ENCODE measurements around the gene MYMK. TPM values are rescaled to one million over a fixed set of nuclear protein-coding genes. Genes with fewer than 3 reads are reported as not detected.

Gene MYMK
- total and polyA plus RNA-seq, 2 experiments from 2014 or later: 1.3 TPM; not detected in 1

DNA sequence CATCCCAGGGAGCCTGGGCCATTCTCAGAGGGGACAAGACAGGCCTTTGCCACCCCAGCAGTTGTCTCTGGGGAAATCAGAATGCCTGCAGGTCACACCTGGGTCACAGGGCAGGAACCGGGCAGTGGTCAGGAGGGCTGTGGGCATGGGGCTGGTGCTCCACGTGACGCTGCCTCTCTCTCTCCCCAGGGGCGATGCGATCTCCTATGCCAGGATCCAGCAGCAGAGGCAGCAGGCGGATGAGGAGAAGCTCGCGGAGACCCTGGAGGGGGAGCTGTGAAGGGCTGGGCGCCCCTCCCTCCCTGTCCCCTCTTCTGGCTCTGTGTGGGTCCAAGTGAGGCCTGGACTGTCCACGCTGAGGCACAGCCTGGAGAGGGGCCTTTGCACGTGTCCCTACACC lies 56.4 kb downstream of the MYMK start:
- Histone ChIP-seq H3K27ac (no peak overlapping the region), H3K4me2 (no peak overlapping the region)

DNA sequence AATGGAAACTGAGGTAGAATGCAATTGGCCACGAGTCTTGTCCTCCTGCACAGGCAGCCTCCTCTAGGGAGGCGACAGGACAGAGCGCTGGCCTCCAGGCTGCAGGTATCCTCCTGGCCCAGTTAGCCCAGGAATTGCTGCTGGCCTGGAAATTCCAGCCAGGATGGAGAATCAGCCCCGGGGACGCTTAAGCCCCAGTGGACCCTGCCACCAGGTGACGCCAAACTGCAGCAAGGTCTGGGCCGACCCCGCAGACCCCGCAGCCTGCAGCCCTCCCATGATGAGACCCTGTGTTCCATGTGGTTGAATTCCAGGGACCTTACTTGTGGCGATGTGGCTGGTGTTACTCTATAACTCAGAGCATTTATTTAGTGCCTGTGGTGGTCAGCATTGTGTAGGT lies 57.7 kb downstream of the MYMK start:
- Histone ChIP-seq H3K4me3 (no peak overlapping the region), H3K27ac (no peak overlapping the region), H3K27me3 (no peaks in the 10 kb centered on the region), H3K4me1 (ENCODE audit: insufficient read depth) (no peaks in the 10 kb centered on the region), H4K20me1 (ENCODE audit: insufficient read depth, poor library complexity, severe bottlenecking) (peaks cover 11% of the 10 kb centered on the region), H3K9me3 (ENCODE audit: low read depth) (no peaks in the 10 kb centered on the region), H3K79me2 (peaks cover 16% of the 10 kb centered on the region), H3K4me2 (no peak overlapping the region), H3K36me3 (replicated peaks; ENCODE audit: insufficient read depth, low read depth) (no peaks in the 10 kb centered on the region), H2AFZ (no peak overlapping the region), H3K9me2 (replicated peaks; ENCODE audit: insufficient read depth) (no peaks in the 10 kb centered on the region)
- WGBS (ENCODE audit: low lambda C conversion rate, missing lambda C conversion rate): 86% methylated on average over 10 of the region's 10 CpGs
- DNase-seq (ENCODE audit: low spot score): no peak
- TF ChIP-seq EZH2 (IDR thresholded peaks at IDR 0.05; ENCODE audit: borderline replicate concordance): no peak
- TF ChIP-seq EZH2phosphoT487 (IDR thresholded peaks at IDR 0.05; ENCODE audit: low read depth, severe bottlenecking, unreplicated experiment): no peak
- TF ChIP-seq, protein P1, sequence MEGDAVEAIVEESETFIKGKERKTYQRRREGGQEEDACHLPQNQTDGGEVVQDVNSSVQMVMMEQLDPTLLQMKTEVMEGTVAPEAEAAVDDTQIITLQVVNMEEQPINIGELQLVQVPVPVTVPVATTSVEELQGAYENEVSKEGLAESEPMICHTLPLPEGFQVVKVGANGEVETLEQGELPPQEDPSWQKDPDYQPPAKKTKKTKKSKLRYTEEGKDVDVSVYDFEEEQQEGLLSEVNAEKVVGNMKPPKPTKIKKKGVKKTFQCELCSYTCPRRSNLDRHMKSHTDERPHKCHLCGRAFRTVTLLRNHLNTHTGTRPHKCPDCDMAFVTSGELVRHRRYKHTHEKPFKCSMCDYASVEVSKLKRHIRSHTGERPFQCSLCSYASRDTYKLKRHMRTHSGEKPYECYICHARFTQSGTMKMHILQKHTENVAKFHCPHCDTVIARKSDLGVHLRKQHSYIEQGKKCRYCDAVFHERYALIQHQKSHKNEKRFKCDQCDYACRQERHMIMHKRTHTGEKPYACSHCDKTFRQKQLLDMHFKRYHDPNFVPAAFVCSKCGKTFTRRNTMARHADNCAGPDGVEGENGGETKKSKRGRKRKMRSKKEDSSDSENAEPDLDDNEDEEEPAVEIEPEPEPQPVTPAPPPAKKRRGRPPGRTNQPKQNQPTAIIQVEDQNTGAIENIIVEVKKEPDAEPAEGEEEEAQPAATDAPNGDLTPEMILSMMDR (IDR thresholded peaks at IDR 0.05; ENCODE audit: poor library complexity): no peak

More for the DNA sequence above, 56.4 kb downstream of the MYMK start:
- Histone ChIP-seq H3K4me3 (no peak overlapping the region), H2AFZ (no peak overlapping the region), H3K9me3 (ENCODE audit: low read depth) (no peaks in the 10 kb centered on the region), H4K20me1 (ENCODE audit: insufficient read depth, poor library complexity, severe bottlenecking) (no peaks in the 10 kb centered on the region), H3K27me3 (no peaks in the 10 kb centered on the region), H3K36me3 (replicated peaks; ENCODE audit: insufficient read depth, low read depth) (no peaks in the 10 kb centered on the region), H3K9me2 (replicated peaks; ENCODE audit: insufficient read depth) (no peaks in the 10 kb centered on the region), H3K4me1 (ENCODE audit: insufficient read depth) (no peaks in the 10 kb centered on the region), H3K79me2 (peaks cover 4% of the 10 kb centered on the region)
- TF ChIP-seq, protein P1 (IDR thresholded peaks at IDR 0.05; ENCODE audit: poor library complexity): no peak
- TF ChIP-seq EZH2 (IDR thresholded peaks at IDR 0.05; ENCODE audit: borderline replicate concordance): no peak
- no peak for TF ChIP-seq EZH2phosphoT487 (IDR thresholded peaks at IDR 0.05; ENCODE audit: low read depth, severe bottlenecking, unreplicated experiment)
- DNase-seq (ENCODE audit: low spot score): no peak
- 91% methylated on average over 9 of the region's 11 CpGs for WGBS (ENCODE audit: low lambda C conversion rate, missing lambda C conversion rate)

DNA sequence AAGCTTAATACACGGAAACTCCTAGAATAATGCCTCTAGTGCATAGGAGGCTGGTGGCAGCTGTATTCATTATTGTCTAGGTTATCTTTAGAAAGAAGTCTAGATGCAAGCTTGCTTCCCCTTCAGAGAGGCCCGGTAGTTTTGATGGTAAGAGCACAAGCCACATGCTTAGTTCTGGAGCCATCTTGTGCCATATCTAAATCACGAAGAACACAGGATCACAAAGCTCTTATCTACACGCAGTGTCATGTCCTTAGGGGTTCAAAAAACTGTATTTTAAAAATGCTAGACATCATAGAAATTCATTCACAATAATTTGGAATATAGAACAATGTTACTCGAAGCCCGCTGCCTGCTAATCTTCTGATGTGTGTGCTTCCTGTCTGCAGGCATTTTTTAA lies 58.8 kb downstream of the MYMK start:
- WGBS (ENCODE audit: low lambda C conversion rate, missing lambda C conversion rate): 92% methylated on average over 6 of the region's 6 CpGs
- Histone ChIP-seq H3K4me1 (ENCODE audit: insufficient read depth) (peaks cover 8% of the 10 kb centered on the region), H3K36me3 (replicated peaks; ENCODE audit: insufficient read depth, low read depth) (no peaks in the 10 kb centered on the region), H3K4me2 (no peak overlapping the region), H3K4me3 (no peak overlapping the region), H3K9me3 (ENCODE audit: low read depth) (no peaks in the 10 kb centered on the region), H3K27ac (no peak overlapping the region), H3K9me2 (replicated peaks; ENCODE audit: insufficient read depth) (no peaks in the 10 kb centered on the region), H4K20me1 (ENCODE audit: insufficient read depth, poor library complexity, severe bottlenecking) (peaks cover 11% of the 10 kb centered on the region), H3K27me3 (no peaks in the 10 kb centered on the region), H3K79me2 (peaks cover 27% of the 10 kb centered on the region), H2AFZ (no peak overlapping the region)
- TF ChIP-seq EZH2 (IDR thresholded peaks at IDR 0.05; ENCODE audit: borderline replicate concordance) (no peak), EZH2phosphoT487 (IDR thresholded peaks at IDR 0.05; ENCODE audit: low read depth, severe bottlenecking, unreplicated experiment) (no peak)
- TF ChIP-seq, protein P1 (IDR thresholded peaks at IDR 0.05; ENCODE audit: poor library complexity): no peak
- DNase-seq (ENCODE audit: low spot score): no peak

DNA sequence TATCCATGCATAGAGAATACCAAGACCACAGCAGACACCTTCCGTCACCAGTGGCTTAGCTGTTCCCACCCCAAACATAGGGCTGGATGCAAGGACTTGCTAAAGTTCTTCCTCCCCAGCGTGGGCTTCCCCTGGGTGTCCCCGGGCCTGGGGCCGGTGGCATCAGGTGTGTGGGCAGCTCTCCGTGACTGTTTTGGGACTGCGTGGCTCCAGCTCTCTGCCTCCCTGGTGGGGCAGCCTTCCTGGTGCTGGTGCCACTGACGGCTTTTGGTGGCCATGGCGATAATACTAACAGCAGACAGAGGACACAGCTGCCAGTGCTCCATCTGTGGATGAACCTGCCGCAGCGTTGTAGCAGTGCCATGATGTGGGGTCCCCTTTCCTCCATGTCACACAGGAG lies 60.1 kb downstream of the MYMK start:
- no peaks in the 10 kb centered on the region for H3K36me3 ChIP-seq (replicated peaks; ENCODE audit: insufficient read depth, low read depth)
- H3K79me2 ChIP-seq: peaks cover 28% of the 10 kb centered on the region
- WGBS (ENCODE audit: low lambda C conversion rate, missing lambda C conversion rate): 92% methylated on average over 10 of the region's 10 CpGs
- H3K9me2 ChIP-seq (replicated peaks; ENCODE audit: insufficient read depth): no peaks in the 10 kb centered on the region
- TF ChIP-seq EZH2 (IDR thresholded peaks at IDR 0.05; ENCODE audit: borderline replicate concordance) (no peak), EZH2phosphoT487 (IDR thresholded peaks at IDR 0.05; ENCODE audit: low read depth, severe bottlenecking, unreplicated experiment) (no peak)
- TF ChIP-seq, protein P1 (IDR thresholded peaks at IDR 0.05; ENCODE audit: poor library complexity): no peak
- no peaks in the 10 kb centered on the region for H3K27me3 ChIP-seq
- H3K4me2 ChIP-seq: no peak overlapping the region
- no peak overlapping the region for H3K4me3 ChIP-seq
- H2AFZ ChIP-seq: no peak overlapping the region
- peaks cover 11% of the 10 kb centered on the region for H4K20me1 ChIP-seq (ENCODE audit: insufficient read depth, poor library complexity, severe bottlenecking)
- H3K4me1 ChIP-seq (ENCODE audit: insufficient read depth): peaks cover 9% of the 10 kb centered on the region
- no peak for DNase-seq (ENCODE audit: low spot score)
- H3K9me3 ChIP-seq (ENCODE audit: low read depth): no peaks in the 10 kb centered on the region
- no peak overlapping the region for H3K27ac ChIP-seq

All from hepatocyte (in vitro differentiated cells).